ENCODE measurements around the gene RALGAPA2. TPM values are rescaled to one million over a fixed set of nuclear protein-coding genes. Genes with fewer than 3 reads are reported as not detected.

Gene RALGAPA2
- total RNA-seq, 1 donor: 6.2 TPM

DNA sequence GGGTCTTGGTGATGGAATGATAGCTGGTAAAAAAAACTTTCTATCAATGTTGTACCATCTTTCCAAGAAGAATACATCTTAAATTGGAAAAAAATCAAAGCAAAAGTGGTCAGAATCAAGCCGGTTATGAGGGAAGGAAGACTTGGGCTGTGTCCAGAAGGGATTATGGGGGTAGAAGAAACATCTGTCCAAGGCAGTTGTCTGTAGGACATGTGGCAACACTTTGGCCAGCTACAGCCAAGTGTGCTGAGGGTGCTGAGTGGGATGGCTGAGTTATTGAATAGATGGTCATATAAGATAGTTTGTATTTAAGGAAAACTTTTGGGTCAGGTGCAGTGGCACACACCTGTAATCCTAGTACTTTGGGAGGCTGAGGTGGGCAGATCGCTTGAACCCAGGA is 306.1 kb downstream of the RALGAPA2 start:
- H3K27ac ChIP-seq (ENCODE audit: low read depth, low read length): no peak overlapping the region
- H3K4me2 ChIP-seq (ENCODE audit: insufficient read depth, low read length): no peak overlapping the region
- H3K4me1 ChIP-seq (ENCODE audit: insufficient read depth, low read length): no peaks in the 10 kb centered on the region
- H3K36me3 ChIP-seq (ENCODE audit: insufficient read depth, low read length): no peaks in the 10 kb centered on the region
- no peak for DNase-seq (ENCODE audit: insufficient read length, low spot score, missing footprints)
- TF ChIP-seq, protein P1, sequence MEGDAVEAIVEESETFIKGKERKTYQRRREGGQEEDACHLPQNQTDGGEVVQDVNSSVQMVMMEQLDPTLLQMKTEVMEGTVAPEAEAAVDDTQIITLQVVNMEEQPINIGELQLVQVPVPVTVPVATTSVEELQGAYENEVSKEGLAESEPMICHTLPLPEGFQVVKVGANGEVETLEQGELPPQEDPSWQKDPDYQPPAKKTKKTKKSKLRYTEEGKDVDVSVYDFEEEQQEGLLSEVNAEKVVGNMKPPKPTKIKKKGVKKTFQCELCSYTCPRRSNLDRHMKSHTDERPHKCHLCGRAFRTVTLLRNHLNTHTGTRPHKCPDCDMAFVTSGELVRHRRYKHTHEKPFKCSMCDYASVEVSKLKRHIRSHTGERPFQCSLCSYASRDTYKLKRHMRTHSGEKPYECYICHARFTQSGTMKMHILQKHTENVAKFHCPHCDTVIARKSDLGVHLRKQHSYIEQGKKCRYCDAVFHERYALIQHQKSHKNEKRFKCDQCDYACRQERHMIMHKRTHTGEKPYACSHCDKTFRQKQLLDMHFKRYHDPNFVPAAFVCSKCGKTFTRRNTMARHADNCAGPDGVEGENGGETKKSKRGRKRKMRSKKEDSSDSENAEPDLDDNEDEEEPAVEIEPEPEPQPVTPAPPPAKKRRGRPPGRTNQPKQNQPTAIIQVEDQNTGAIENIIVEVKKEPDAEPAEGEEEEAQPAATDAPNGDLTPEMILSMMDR (IDR thresholded peaks at IDR 0.05; ENCODE audit: extremely low read depth, low read depth, low read length): no peak
- no peaks in the 10 kb centered on the region for H3K79me2 ChIP-seq (ENCODE audit: insufficient read depth, low read length)
- H3K9me3 ChIP-seq (ENCODE audit: low read depth, low read length): no peaks in the 10 kb centered on the region
- H3K4me3 ChIP-seq (ENCODE audit: insufficient read depth, low read length): no peak overlapping the region
- no peaks in the 10 kb centered on the region for H3K27me3 ChIP-seq (ENCODE audit: insufficient read depth, low read length)
- H2AFZ ChIP-seq (ENCODE audit: low read length): no peak overlapping the region
- no peaks in the 10 kb centered on the region for H4K20me1 ChIP-seq (ENCODE audit: insufficient read depth, low read length)

DNA sequence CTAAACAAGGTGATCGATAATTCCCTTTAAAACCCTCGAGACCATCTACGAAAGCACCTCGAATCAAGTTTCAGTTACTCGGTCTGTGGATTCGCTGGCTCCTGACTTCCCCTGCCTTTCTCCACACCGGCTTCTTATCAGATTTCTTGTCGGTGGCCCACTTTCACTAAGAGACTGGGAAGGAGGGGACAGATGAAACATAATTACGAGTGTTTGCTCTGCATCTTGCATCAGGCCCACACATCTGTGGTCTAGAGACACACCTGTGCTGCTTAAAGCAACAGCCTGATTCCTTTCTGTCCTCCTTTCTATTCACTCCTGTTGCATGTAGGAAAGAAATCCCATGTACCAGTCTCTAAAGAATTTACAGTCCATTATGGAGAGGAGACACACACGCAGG is 306.8 kb downstream of the RALGAPA2 start:
- Histone ChIP-seq H3K79me2 (ENCODE audit: insufficient read depth, low read length) (no peaks in the 10 kb centered on the region), H4K20me1 (ENCODE audit: insufficient read depth, low read length) (no peaks in the 10 kb centered on the region), H2AFZ (ENCODE audit: low read length) (no peak overlapping the region), H3K4me3 (ENCODE audit: insufficient read depth, low read length) (no peak overlapping the region), H3K4me2 (ENCODE audit: insufficient read depth, low read length) (no peak overlapping the region), H3K36me3 (ENCODE audit: insufficient read depth, low read length) (no peaks in the 10 kb centered on the region), H3K9me3 (ENCODE audit: low read depth, low read length) (no peaks in the 10 kb centered on the region), H3K27ac (ENCODE audit: low read depth, low read length) (no peak overlapping the region), H3K4me1 (ENCODE audit: insufficient read depth, low read length) (no peaks in the 10 kb centered on the region), H3K27me3 (ENCODE audit: insufficient read depth, low read length) (no peaks in the 10 kb centered on the region)
- TF ChIP-seq, protein P1 (IDR thresholded peaks at IDR 0.05; ENCODE audit: extremely low read depth, low read depth, low read length): no peak
- DNase-seq (ENCODE audit: insufficient read length, low spot score, missing footprints): no peak

DNA sequence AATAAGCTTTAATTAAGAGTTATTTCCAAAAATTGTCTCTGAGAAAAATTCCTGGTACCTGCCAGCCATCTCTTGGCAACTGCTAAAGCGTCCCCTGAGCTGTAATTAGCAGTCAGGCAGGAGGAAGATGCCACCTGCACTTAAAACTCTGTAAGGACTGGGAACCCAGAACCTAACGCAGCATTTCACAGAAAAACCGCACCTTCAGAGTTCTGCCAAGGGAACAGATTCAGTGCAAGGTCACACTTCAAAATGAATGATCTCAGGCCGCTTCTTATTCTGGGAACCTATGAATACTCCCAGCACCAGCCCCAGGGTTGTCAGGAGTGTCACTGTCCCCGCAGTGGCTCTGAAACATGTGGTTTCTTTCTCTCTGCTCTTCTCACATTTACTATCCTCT is 307.8 kb downstream of the RALGAPA2 start:
- Histone ChIP-seq H2AFZ (ENCODE audit: low read length) (no peak overlapping the region), H3K27ac (ENCODE audit: low read depth, low read length) (no peak overlapping the region), H3K9me3 (ENCODE audit: low read depth, low read length) (no peaks in the 10 kb centered on the region), H3K27me3 (ENCODE audit: insufficient read depth, low read length) (no peaks in the 10 kb centered on the region), H3K4me1 (ENCODE audit: insufficient read depth, low read length) (no peaks in the 10 kb centered on the region), H3K4me3 (ENCODE audit: insufficient read depth, low read length) (no peak overlapping the region), H3K4me2 (ENCODE audit: insufficient read depth, low read length) (no peak overlapping the region), H3K36me3 (ENCODE audit: insufficient read depth, low read length) (no peaks in the 10 kb centered on the region), H4K20me1 (ENCODE audit: insufficient read depth, low read length) (no peaks in the 10 kb centered on the region), H3K79me2 (ENCODE audit: insufficient read depth, low read length) (no peaks in the 10 kb centered on the region)
- TF ChIP-seq, protein P1 (IDR thresholded peaks at IDR 0.05; ENCODE audit: extremely low read depth, low read depth, low read length): no peak
- DNase-seq (ENCODE audit: insufficient read length, low spot score, missing footprints): no peak

DNA sequence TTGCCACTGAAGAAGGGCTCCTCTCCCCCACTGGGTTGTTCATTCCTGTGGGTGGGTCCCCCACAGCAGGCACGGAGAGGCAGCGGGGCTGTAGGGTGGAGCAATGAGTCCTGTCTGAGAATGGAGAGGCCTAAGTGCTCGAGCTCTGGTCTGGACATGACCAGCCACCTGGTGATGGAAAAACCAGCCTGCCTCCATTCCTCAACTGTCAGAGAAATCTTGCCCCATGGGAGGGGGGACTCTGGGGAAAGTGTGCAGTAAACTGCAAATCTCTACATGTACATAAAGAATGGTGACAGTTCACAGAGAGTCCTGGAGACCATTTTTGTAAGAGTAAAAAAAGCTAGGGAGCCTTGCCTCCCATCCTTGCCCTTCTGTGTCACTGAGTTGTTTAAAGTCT is 310.5 kb downstream of the RALGAPA2 start:
- DNase-seq (ENCODE audit: insufficient read length, low spot score, missing footprints): no peak
- no peaks in the 10 kb centered on the region for H3K36me3 ChIP-seq (ENCODE audit: insufficient read depth, low read length)
- H3K4me1 ChIP-seq (ENCODE audit: insufficient read depth, low read length): no peaks in the 10 kb centered on the region
- no peaks in the 10 kb centered on the region for H3K79me2 ChIP-seq (ENCODE audit: insufficient read depth, low read length)
- no peaks in the 10 kb centered on the region for H3K27me3 ChIP-seq (ENCODE audit: insufficient read depth, low read length)
- H2AFZ ChIP-seq (ENCODE audit: low read length): no peak overlapping the region
- H3K9me3 ChIP-seq (ENCODE audit: low read depth, low read length): no peaks in the 10 kb centered on the region
- H3K27ac ChIP-seq (ENCODE audit: low read depth, low read length): no peak overlapping the region
- TF ChIP-seq, protein P1 (IDR thresholded peaks at IDR 0.05; ENCODE audit: extremely low read depth, low read depth, low read length): no peak
- no peaks in the 10 kb centered on the region for H4K20me1 ChIP-seq (ENCODE audit: insufficient read depth, low read length)
- H3K4me3 ChIP-seq (ENCODE audit: insufficient read depth, low read length): no peak overlapping the region
- no peak overlapping the region for H3K4me2 ChIP-seq (ENCODE audit: insufficient read depth, low read length)

Data from osteoblast (primary cell).